ENCODE measurements around the gene FPR2.

DNA sequence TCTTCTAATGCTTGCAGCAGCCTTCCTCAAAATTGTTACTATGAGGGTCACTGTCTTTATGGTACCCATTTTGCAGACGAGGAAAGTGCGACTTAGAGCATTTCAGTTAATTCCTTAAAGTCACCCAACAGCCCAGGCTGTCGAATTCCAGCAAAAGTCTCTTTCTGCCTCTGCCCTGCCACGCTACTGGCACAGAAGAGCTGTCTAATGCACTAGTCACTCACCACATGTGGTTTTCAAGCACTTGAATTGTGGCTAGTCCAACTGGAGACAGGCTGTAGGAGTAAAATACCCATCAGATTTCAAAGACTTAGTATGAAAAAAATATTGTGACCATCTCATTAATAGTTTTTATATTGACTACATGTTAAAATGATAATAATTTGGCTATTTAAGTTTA lies 11.0 kb upstream of the FPR2 start:
- TF ChIP-seq, protein P1, sequence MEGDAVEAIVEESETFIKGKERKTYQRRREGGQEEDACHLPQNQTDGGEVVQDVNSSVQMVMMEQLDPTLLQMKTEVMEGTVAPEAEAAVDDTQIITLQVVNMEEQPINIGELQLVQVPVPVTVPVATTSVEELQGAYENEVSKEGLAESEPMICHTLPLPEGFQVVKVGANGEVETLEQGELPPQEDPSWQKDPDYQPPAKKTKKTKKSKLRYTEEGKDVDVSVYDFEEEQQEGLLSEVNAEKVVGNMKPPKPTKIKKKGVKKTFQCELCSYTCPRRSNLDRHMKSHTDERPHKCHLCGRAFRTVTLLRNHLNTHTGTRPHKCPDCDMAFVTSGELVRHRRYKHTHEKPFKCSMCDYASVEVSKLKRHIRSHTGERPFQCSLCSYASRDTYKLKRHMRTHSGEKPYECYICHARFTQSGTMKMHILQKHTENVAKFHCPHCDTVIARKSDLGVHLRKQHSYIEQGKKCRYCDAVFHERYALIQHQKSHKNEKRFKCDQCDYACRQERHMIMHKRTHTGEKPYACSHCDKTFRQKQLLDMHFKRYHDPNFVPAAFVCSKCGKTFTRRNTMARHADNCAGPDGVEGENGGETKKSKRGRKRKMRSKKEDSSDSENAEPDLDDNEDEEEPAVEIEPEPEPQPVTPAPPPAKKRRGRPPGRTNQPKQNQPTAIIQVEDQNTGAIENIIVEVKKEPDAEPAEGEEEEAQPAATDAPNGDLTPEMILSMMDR (conservative IDR thresholded peaks at IDR 0.05): no peak
- no peak for TF ChIP-seq ZFX (IDR thresholded peaks at IDR 0.05)

Measured in C4-2B (cell line).